CD14-positive monocyte (primary cell): ENCODE measurements around the gene INPP4B. TPM values are rescaled to one million over a fixed set of nuclear protein-coding genes. Genes with fewer than 3 reads are reported as not detected.

Source experiments
- DNase-seq, 3 donors: peaks; one replicate each; pipeline ENCODE4 v3.0.0-alpha.2; 2011 to 2022
- H2AFZ ChIP-seq: 2 replicates; pipeline ENCODE4 v1.6.0; 2012; ENCODE audit warnings: mild to moderate bottlenecking, low read depth, low read length, inconsistent platforms; ENCODE audit not compliant: insufficient read depth, poor library complexity, severe bottlenecking
- H3K27ac ChIP-seq, 2 donors: 1 replicate in 1 of 2; 2 replicates in 1 of 2; pipeline ENCODE4 v1.5.1; 2012 to 2013; ENCODE audit warnings: low read length in 2 of 2, control low read depth in 1 of 2, inconsistent platforms in 1 of 2, low read depth in 1 of 2, mild to moderate bottlenecking in 1 of 2
- H3K27me3 ChIP-seq, 2 donors: one replicate each; pipeline versions ENCODE4 v1.6.0 to v1.6.1; 2011 to 2013; ENCODE audit warnings: low read length in 2 of 2; ENCODE audit not compliant: control insufficient read depth in 2 of 2, insufficient read depth in 2 of 2
- H3K36me3 ChIP-seq, 2 donors: replicated peaks in 1 of 2; 1 replicate in 1 of 2; 2 replicates in 1 of 2; pipeline versions ENCODE4 v1.5.1 to v1.6.1; 2012 to 2013; ENCODE audit warnings: low read length in 2 of 2, control low read depth in 1 of 2, inconsistent platforms in 1 of 2, mild to moderate bottlenecking in 1 of 2; ENCODE audit not compliant: insufficient read depth in 2 of 2, control insufficient read depth in 1 of 2
- H3K4me1 ChIP-seq, 2 donors: 1 replicate in 1 of 2; 2 replicates in 1 of 2; pipeline versions ENCODE4 v1.5.1 to v1.6.1; 2012 to 2013; ENCODE audit warnings: low read length in 2 of 2, control low read depth in 1 of 2, inconsistent platforms in 1 of 2, mild to moderate bottlenecking in 1 of 2, moderate library complexity in 1 of 2; ENCODE audit not compliant: insufficient read depth in 2 of 2, control insufficient read depth in 1 of 2
- H3K4me2 ChIP-seq: replicated peaks from 2 replicates; pipeline ENCODE3; 2012; ENCODE audit warnings: low read length, moderate library complexity, mild to moderate bottlenecking; ENCODE audit not compliant: poor library complexity, severe bottlenecking; ENCODE audit errors: extremely low read depth
- H3K4me3 ChIP-seq, 3 experiments: fragments of 200-600 bp in 1 of 3; sonication (generic) in 1 of 3; replicated peaks in 1 of 3; 1 replicate in 2 of 3; 2 replicates in 1 of 3; pipeline ENCODE4 v1.5.1; 2011 to 2013; ENCODE audit warnings: low read length in 3 of 3, mild to moderate bottlenecking in 3 of 3, control low read depth in 2 of 3, low read depth in 2 of 3, inconsistent platforms in 1 of 3, moderate library complexity in 1 of 3
- H3K79me2 ChIP-seq: 2 replicates; pipeline ENCODE4 v1.6.0; 2012; ENCODE audit warnings: mild to moderate bottlenecking, control low read depth, inconsistent platforms, low read length, moderate library complexity; ENCODE audit not compliant: insufficient read depth
- H3K9ac ChIP-seq: 2 replicates; pipeline ENCODE4 v1.6.0; 2017; ENCODE audit warnings: low read length, mild to moderate bottlenecking; ENCODE audit not compliant: insufficient read depth, poor library complexity, severe bottlenecking
- H3K9me3 ChIP-seq, 2 donors: replicated peaks in 1 of 2; 1 replicate in 1 of 2; 2 replicates in 1 of 2; pipeline versions ENCODE4 v1.5.1 to v1.6.1; 2012 to 2013; ENCODE audit warnings: low read length in 2 of 2, control low read depth in 1 of 2; ENCODE audit not compliant: control insufficient read depth in 1 of 2, insufficient read depth in 1 of 2
- H4K20me1 ChIP-seq: 2 replicates; pipeline ENCODE4 v1.6.0; 2012; ENCODE audit warnings: mild to moderate bottlenecking, low read length, control low read depth, moderate library complexity; ENCODE audit not compliant: insufficient read depth
- H3K27ac Mint-ChIP-seq, 7 donors: one replicate each; pipeline ENCODE4 v1.8.0; 2020; ENCODE audit warnings: mild to moderate bottlenecking in 7 of 7, mixed read lengths in 7 of 7, moderate library complexity in 6 of 7, inconsistent platforms in 2 of 7
- H3K27me3 Mint-ChIP-seq, 3 donors: one replicate each; pipeline ENCODE4 v1.8.0; 2021 to 2022; ENCODE audit warnings: low read depth in 3 of 3, mild to moderate bottlenecking in 3 of 3, mixed read lengths in 3 of 3, moderate library complexity in 3 of 3, inconsistent platforms in 1 of 3
- H3K36me3 Mint-ChIP-seq, 2 donors: one replicate each; pipeline ENCODE4 v1.8.0; 2020; ENCODE audit warnings: mixed read lengths in 2 of 2, inconsistent platforms in 1 of 2, mild to moderate bottlenecking in 1 of 2
- H3K4me1 Mint-ChIP-seq: one replicate; pipeline ENCODE4 v1.8.0; 2020; ENCODE audit warnings: mild to moderate bottlenecking, mixed read lengths
- H3K4me3 Mint-ChIP-seq, 2 donors: one replicate each; pipeline ENCODE4 v1.8.0; 2020; ENCODE audit warnings: mild to moderate bottlenecking in 2 of 2, mixed read lengths in 2 of 2, moderate library complexity in 1 of 2
- H3K9me3 Mint-ChIP-seq, 7 donors: one replicate each; pipeline ENCODE4 v1.8.0; 2020 to 2022; ENCODE audit warnings: mixed read lengths in 7 of 7, mild to moderate bottlenecking in 6 of 7, moderate library complexity in 6 of 7, inconsistent platforms in 2 of 7
- WGBS: methylation state at CpG from one replicate; pipeline ENCODE4 v1.1.5; 2013; ENCODE audit warnings: missing lambda C conversion rate; ENCODE audit not compliant: insufficient coverage; 5-methylcytosine and 5-hydroxymethylcytosine counted together
- intact Hi-C, 2 donors: fragments of 100-400 bp; cut with micrococcal nuclease; formaldehyde crosslinking; loops; one replicate each; pipeline versions ENCODE4 v1.15.0 to v1.15.1; 2023
- polyA plus RNA-seq, 3 donors: library from polyadenylated mRNA; depleted of rRNA in 1 of 3; unstranded in 2 of 3; stranded (reverse) in 1 of 3; fragments of 300-500 nt in 2 of 3; fragments of >200 nt in 1 of 3; fragmentation: Illumina TruSeq in 2 of 3; gene quantifications; 1 replicate in 2 of 3; 2 replicates in 1 of 3; pipeline ENCODE4 v1.2.3, GENCODE V29; 2012 to 2021
- TF ChIP-seq, protein P1 (sequence below): fragments of 200-600 bp; IDR thresholded peaks from one replicate; pipeline ENCODE4 v1.8.0; 2022; ENCODE audit warnings: antibody characterized with exemption, mild to moderate bottlenecking

INPP4B gene
- polyA plus RNA-seq, 3 donors: 0.13 to 0.38 (median 0.22) TPM

- intact Hi-C loops: no loop called here
- H3K9me3 ChIP-seq: no peaks in the 10 kb centered on the region
- H3K36me3 ChIP-seq: no peaks in the 10 kb centered on the region
- H3K27ac ChIP-seq: no peak overlapping the region
- H3K27me3 ChIP-seq: no peaks in the 10 kb centered on the region
- no peak overlapping the region for H3K4me3 Mint-ChIP-seq
- DNase-seq: no peak
- 100% methylated on average over 1 of the region's 4 CpGs for WGBS
- no peak overlapping the region for H3K27ac Mint-ChIP-seq
- H3K79me2 ChIP-seq: no peaks in the 10 kb centered on the region
- H3K4me3 ChIP-seq: no peak overlapping the region
- H3K4me2 ChIP-seq: no peak overlapping the region
- H3K27me3 Mint-ChIP-seq: no peaks in the 10 kb centered on the region
- no peaks in the 10 kb centered on the region for H3K4me1 Mint-ChIP-seq
- no peaks in the 10 kb centered on the region for H4K20me1 ChIP-seq
- no peaks in the 10 kb centered on the region for H3K4me1 ChIP-seq
- TF ChIP-seq, protein P1, sequence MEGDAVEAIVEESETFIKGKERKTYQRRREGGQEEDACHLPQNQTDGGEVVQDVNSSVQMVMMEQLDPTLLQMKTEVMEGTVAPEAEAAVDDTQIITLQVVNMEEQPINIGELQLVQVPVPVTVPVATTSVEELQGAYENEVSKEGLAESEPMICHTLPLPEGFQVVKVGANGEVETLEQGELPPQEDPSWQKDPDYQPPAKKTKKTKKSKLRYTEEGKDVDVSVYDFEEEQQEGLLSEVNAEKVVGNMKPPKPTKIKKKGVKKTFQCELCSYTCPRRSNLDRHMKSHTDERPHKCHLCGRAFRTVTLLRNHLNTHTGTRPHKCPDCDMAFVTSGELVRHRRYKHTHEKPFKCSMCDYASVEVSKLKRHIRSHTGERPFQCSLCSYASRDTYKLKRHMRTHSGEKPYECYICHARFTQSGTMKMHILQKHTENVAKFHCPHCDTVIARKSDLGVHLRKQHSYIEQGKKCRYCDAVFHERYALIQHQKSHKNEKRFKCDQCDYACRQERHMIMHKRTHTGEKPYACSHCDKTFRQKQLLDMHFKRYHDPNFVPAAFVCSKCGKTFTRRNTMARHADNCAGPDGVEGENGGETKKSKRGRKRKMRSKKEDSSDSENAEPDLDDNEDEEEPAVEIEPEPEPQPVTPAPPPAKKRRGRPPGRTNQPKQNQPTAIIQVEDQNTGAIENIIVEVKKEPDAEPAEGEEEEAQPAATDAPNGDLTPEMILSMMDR: no peak
- H2AFZ ChIP-seq: no peak overlapping the region
- no peaks in the 10 kb centered on the region for H3K36me3 Mint-ChIP-seq
- no peaks in the 10 kb centered on the region for H3K9me3 Mint-ChIP-seq
- H3K9ac ChIP-seq: no peak overlapping the region
Observed at GRCh38 chr4:142081025-142081424, 765.1 kb downstream of the INPP4B start.

- no peak for DNase-seq
- Histone ChIP-seq H3K4me3 (no peak overlapping the region), H3K79me2 (no peaks in the 10 kb centered on the region), H4K20me1 (no peaks in the 10 kb centered on the region), H3K36me3 (no peaks in the 10 kb centered on the region), H3K4me1 (no peaks in the 10 kb centered on the region), H3K27me3 (no peaks in the 10 kb centered on the region), H3K9me3 (no peaks in the 10 kb centered on the region), H2AFZ (no peak overlapping the region), H3K4me2 (no peak overlapping the region), H3K27ac (no peak overlapping the region), H3K9ac (no peak overlapping the region)
- WGBS: no CpG with 5 or more reads among the region's 1 CpG
- Mint-ChIP-seq H3K4me3 (no peak overlapping the region), H3K36me3 (no peaks in the 10 kb centered on the region), H3K9me3 (no peaks in the 10 kb centered on the region), H3K27me3 (no peaks in the 10 kb centered on the region), H3K27ac (no peak overlapping the region), H3K4me1 (no peaks in the 10 kb centered on the region)
- TF ChIP-seq, protein P1: no peak
- intact Hi-C loops: no loop called here
Observed at GRCh38 chr4:142079959-142080358, 766.1 kb downstream of the INPP4B start.
